ENCODE results near the gene DHH.

- no peak for TF ChIP-seq CTCF (IDR thresholded peaks at IDR 0.05)
- no peak for TF ChIP-seq NR3C1 (IDR thresholded peaks at IDR 0.05)
- no peak for TF ChIP-seq POLR2A (IDR thresholded peaks at IDR 0.05; ENCODE audit: low read length)
- no peak for TF ChIP-seq RCOR1 (IDR thresholded peaks at IDR 0.05; ENCODE audit: low read depth, low read length)
- TF ChIP-seq GATA3 (IDR thresholded peaks at IDR 0.05; ENCODE audit: borderline replicate concordance), result no peak
- TF ChIP-seq ZC3H11A (IDR thresholded peaks at IDR 0.05), result no peak
- TF ChIP-seq PHF8 (IDR thresholded peaks at IDR 0.05; ENCODE audit: borderline replicate concordance, low read depth), result no peak
- TF ChIP-seq JUNB (IDR thresholded peaks at IDR 0.05), result no peak
- no peak for TF ChIP-seq EP300 (IDR thresholded peaks at IDR 0.05)
- no peak for TF ChIP-seq MAZ (IDR thresholded peaks at IDR 0.05; ENCODE audit: borderline replicate concordance, low read depth, low read length)
- no peak for TF ChIP-seq SREBF2 (IDR thresholded peaks at IDR 0.05)
- TF ChIP-seq CEBPB (IDR thresholded peaks at IDR 0.05), result no peak
These were observed 37.4 kb upstream of the DHH start for GRCh38 chr12:49131894-49132461.
